Measurements from ENCODE around the gene NAA16.
"Not testable (repeated sequence)": the region's sequence is repeated elsewhere in the genome, so short reads cannot be mapped to it uniquely, and the experiment has no call there.

- not testable (repeated sequence) for TF ChIP-seq POLR2A, CTCF (IDR thresholded peaks at IDR 0.05)
Observed at GRCh38 chr13:41423259-41423658, 112.2 kb downstream of the NAA16 start.

Data from breast epithelium (tissue), 3 donors.